HG03460 (cell line): Measurements from ENCODE around the gene TOPBP1.
A peak's percentile ranks its signal among the peaks of the same experiment; 100 is the strongest.
"Not testable (repeated sequence)": the region's sequence is repeated elsewhere in the genome, so short reads cannot be mapped to it uniquely, and the experiment has no call there.

ENCODE experiments used
- ATAC-seq: cut with Tn5 transposase; IDR thresholded peaks from one replicate; pipeline ENCODE4 v1.9.1; 2021; ENCODE audit not compliant: unreplicated experiment

The TOPBP1 gene

GRCh38 chr3:133674290-133674919, 12.7 kb upstream of the TOPBP1 start:
- no peak for ATAC-seq

- ATAC-seq = no peak
Observed at GRCh38 chr3:133673746-133674145, 12.0 kb upstream of the TOPBP1 start.

- ATAC-seq = no peak
Observed at GRCh38 chr3:133672461-133672860, 10.7 kb upstream of the TOPBP1 start.

GRCh38 chr3:133670525-133670995, 8.8 kb upstream of the TOPBP1 start:
- ATAC-seq = no peak

GRCh38 chr3:133669949-133670524, 8.3 kb upstream of the TOPBP1 start:
- ATAC-seq = no peak

- ATAC-seq = no peak
Observed at GRCh38 chr3:133667118-133667517, 5.4 kb upstream of the TOPBP1 start.

GRCh38 chr3:133665188-133665587, 3.4 kb upstream of the TOPBP1 start:
- ATAC-seq = not testable (repeated sequence)

- ATAC-seq = peak; percentile 44
Observed at GRCh38 chr3:133663569-133664313, 2.0 kb upstream of the TOPBP1 start.

- ATAC-seq = peak; percentile 56
Observed at GRCh38 chr3:133662278-133662651, 524 bp upstream of the TOPBP1 start.

GRCh38 chr3:133659806-133660205, 1.9 kb downstream of the TOPBP1 start:
- ATAC-seq = no peak

GRCh38 chr3:133655731-133656515, 5.8 kb downstream of the TOPBP1 start:
- no peak for ATAC-seq

- ATAC-seq = no peak
Observed at GRCh38 chr3:133649486-133650068, 12.2 kb downstream of the TOPBP1 start.

- no peak for ATAC-seq
Observed at GRCh38 chr3:133644768-133645167, 17.0 kb downstream of the TOPBP1 start.

GRCh38 chr3:133643611-133644010, 18.1 kb downstream of the TOPBP1 start:
- no peak for ATAC-seq

- no peak for ATAC-seq
Observed at GRCh38 chr3:133641254-133641653, 20.5 kb downstream of the TOPBP1 start.

- ATAC-seq = no peak
Observed at GRCh38 chr3:133633439-133633838, 28.3 kb downstream of the TOPBP1 start.

GRCh38 chr3:133629146-133629545, 32.6 kb downstream of the TOPBP1 start:
- ATAC-seq = no peak

GRCh38 chr3:133627789-133628188, 34.0 kb downstream of the TOPBP1 start:
- ATAC-seq = no peak

GRCh38 chr3:133620066-133620784, 41.5 kb downstream of the TOPBP1 start:
- peak; percentile 99 for ATAC-seq

GRCh38 chr3:133611534-133611933, 50.2 kb downstream of the TOPBP1 start:
- ATAC-seq = no peak
